GM12873 (cell line): ENCODE measurements around the gene VWA8.

Experiments
- CTCF ChIP-seq: IDR thresholded peaks from 2 replicates; pipeline ENCODE4 v1.5.1; 2012; ENCODE audit warnings: low read depth, mild to moderate bottlenecking, moderate library complexity, low read length, control low read depth; ENCODE audit not compliant: insufficient read depth; ENCODE audit errors: missing control alignments

Gene VWA8

DNA sequence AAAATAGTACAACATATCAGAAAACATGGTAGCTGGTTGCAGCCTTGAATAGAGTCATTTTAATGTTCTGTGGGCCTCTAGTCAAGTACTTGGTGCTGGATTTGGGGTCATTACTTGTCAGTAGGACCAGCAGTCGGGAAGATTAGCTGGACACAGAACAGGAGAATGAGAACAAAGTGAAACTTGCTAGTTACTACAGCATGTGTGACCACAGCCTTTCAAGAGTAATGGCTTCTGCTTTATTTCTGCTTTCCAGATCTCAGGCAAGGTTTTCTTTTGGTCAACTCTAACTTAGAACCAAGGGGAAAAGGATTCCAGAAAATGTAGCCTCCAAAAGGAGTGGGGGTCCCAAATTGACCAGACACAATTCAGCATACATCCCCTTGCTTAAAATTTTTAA lies 17.1 kb upstream of the VWA8 start:
- TF ChIP-seq CTCF = no peak

DNA sequence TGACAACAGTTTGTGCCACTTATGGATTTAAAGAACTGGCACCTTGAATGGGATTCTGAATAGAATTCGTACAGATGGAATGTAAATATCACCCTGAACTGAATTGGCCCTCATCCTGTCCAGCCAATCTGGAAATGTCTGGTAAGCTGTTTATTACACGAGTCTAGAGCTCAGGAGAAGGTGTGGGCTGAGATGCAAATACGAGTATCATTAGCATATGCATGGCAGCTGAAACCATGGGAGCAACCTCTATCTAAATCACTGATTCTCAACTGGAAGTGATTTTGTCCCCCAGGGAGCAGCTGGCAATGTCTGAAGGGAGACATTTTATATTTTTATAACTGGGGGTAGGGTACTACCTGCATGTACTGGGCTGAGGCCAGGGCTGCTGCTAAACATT lies 15.6 kb upstream of the VWA8 start:
- no peak for TF ChIP-seq CTCF

- TF ChIP-seq CTCF = no peak
Measured at GRCh38 chr13:41974262-41974900, 13.5 kb upstream of the VWA8 start.

- TF ChIP-seq CTCF = no peak
Measured at GRCh38 chr13:41973247-41973741, 12.4 kb upstream of the VWA8 start.

DNA sequence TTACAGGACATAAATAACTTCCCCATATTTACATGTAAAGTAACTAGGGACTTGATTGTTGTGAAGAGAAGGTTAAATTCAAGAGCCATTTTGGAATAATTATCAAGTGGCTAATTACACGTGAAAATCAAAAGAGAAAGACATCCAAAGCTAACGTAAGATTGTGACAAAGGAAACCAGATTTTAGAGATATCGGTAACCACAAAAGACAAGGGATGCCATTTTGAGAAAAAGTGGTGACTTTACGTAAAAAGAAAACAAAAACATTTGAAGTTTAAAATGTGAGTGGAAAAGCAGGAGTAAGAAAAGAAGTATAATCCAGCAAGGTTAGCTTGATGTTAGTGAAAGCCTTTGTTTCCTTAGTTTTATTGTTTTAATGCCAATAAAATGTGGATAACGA lies 10.9 kb upstream of the VWA8 start:
- no peak for TF ChIP-seq CTCF

DNA sequence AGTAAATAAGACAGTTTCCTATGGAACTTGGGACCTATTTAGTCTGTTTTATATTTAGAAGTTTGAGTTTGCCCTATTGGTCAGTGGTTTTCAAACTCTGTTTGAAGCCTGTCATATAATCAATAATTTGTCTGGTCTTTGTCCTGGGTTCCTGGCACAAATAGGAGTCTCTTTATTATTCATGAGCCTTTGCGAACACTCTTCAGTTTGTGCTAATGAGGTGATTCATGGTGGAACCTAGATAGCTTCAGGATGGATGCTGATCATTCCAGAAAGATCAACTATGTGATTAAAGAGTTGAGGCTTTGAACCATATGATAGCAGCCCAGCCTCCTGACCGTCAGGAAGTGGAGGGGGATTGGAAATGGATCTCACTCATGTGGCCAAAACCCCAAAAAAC lies 10.0 kb upstream of the VWA8 start:
- no peak for TF ChIP-seq CTCF

DNA sequence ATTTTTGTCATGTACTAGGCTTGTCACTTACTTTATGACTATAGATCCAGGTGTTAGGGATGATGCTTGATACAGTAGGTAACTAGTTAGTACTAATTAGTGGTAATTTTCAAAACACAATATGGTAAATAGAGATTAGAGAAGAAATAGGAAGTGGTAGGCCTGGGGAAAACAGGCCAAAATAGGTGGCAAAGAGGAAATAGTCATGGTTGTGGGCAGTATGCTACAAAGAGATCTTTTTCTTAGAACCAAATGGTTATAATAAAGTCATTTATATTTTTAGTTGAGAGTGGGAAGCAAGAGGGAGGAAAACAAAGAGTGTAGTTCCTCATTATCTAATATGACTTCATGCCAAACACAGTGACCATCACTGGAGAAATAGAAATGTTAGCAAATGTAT lies 9.1 kb upstream of the VWA8 start:
- TF ChIP-seq CTCF = no peak
